OCI-LY7 (cell line): ENCODE results near the gene NAPG. TPM values are rescaled to one million over a fixed set of nuclear protein-coding genes. Genes with fewer than 3 reads are reported as not detected.

Experiments used
- BruUV-seq: library from RNA; stranded (reverse); fragments of 400-500 nt; replicated peaks from 2 replicates; lab custom pipeline; 2021; lab: Mats Ljungman, UMichigan
- CTCF ChIA-PET: fragments of 300-600 bp; sonication (Branson Sonifier 250); formaldehyde crosslinking; loops from one replicate; lab custom pipeline; 2022; ENCODE audit warnings: antibody characterized with exemption; ENCODE audit not compliant: unreplicated experiment; lab: Charles Lee
- POLR2A ChIA-PET: fragments of 300-600 bp; sonication (Branson Sonifier 250); formaldehyde crosslinking; loops from one replicate; lab custom pipeline; 2022; ENCODE audit warnings: antibody characterized with exemption; lab: Charles Lee
- DNase-seq: peaks from one replicate; pipeline ENCODE4 v3.0.0-alpha.2; 2015; ENCODE audit warnings: low spot score
- H2AFZ ChIP-seq: fragments of 200-600 bp; sonication (generic), shearing (Covaris generic); 2 replicates; pipeline ENCODE4 v1.6.1; 2014; ENCODE audit warnings: mild to moderate bottlenecking, antibody characterized with exemption, low read length, moderate library complexity
- H3K27ac ChIP-seq: fragments of 200-600 bp; sonication (generic); 2 replicates; pipeline ENCODE4 v1.5.1; 2014; ENCODE audit warnings: mixed run types, low read depth, mild to moderate bottlenecking, moderate library complexity, low read length, inconsistent platforms; ENCODE audit not compliant: poor library complexity, severe bottlenecking
- H3K36me3 ChIP-seq: fragments of 200-600 bp; sonication (generic); 2 replicates; pipeline ENCODE4 v1.6.1; 2014; ENCODE audit warnings: mild to moderate bottlenecking, antibody characterized with exemption, low read length, moderate library complexity, mixed read lengths; ENCODE audit not compliant: insufficient read depth
- H3K4me1 ChIP-seq: fragments of 200-600 bp; sonication (generic); 2 replicates; pipeline ENCODE4 v1.5.1; 2014; ENCODE audit warnings: mild to moderate bottlenecking, low read length; ENCODE audit not compliant: insufficient read depth, poor library complexity, severe bottlenecking
- H3K4me2 ChIP-seq: fragments of 200-600 bp; sonication (generic); 2 replicates; pipeline ENCODE4 v1.6.1; 2014; ENCODE audit warnings: mild to moderate bottlenecking, low read length
- H3K4me3 ChIP-seq: fragments of 200-600 bp; sonication (generic); 2 replicates; pipeline ENCODE4 v1.5.1; 2014; ENCODE audit warnings: mild to moderate bottlenecking, low read depth, low read length; ENCODE audit not compliant: poor library complexity, severe bottlenecking
- H3K79me2 ChIP-seq: fragments of 200-600 bp; sonication (generic); 2 replicates; pipeline ENCODE4 v1.6.1; 2016; ENCODE audit warnings: low read depth, mild to moderate bottlenecking, low read length, moderate library complexity, mixed read lengths; ENCODE audit not compliant: insufficient read depth
- H3K9me2 ChIP-seq: fragments of 200-600 bp; sonication (generic); 2 replicates; pipeline ENCODE4 v1.6.1; 2016; ENCODE audit warnings: mild to moderate bottlenecking, low read length, mixed read lengths; ENCODE audit not compliant: insufficient read depth
- H3K9me3 ChIP-seq: fragments of 200-600 bp; sonication (generic); 2 replicates; pipeline ENCODE4 v1.6.1; 2014; ENCODE audit warnings: mild to moderate bottlenecking, mixed run types, low read length, mixed read lengths
- H4K20me1 ChIP-seq: fragments of 200-600 bp; sonication (generic); 2 replicates; pipeline ENCODE4 v1.6.1; 2014; ENCODE audit warnings: mild to moderate bottlenecking, antibody characterized with exemption, low read length, moderate library complexity, mixed read lengths; ENCODE audit not compliant: insufficient read depth
- EZH2phosphoT487 ChIP-seq: fragments of 200-600 bp; sonication (generic); IDR thresholded peaks from 2 replicates; pipeline ENCODE4 v1.6.1; 2018; ENCODE audit warnings: low read depth, borderline replicate concordance, mild to moderate bottlenecking, mixed run types, antibody characterized with exemption, low read length, moderate library complexity, mixed read lengths
- intact Hi-C: fragments of 100-400 bp; cut with micrococcal nuclease; formaldehyde crosslinking; loops from one replicate; pipeline ENCODE4 v1.10.0; 2022; ENCODE audit not compliant: unreplicated experiment
- total RNA-seq, 2 experiments: library from RNA; depleted of rRNA in 1 of 2; stranded (reverse); fragments of >200 nt in 1 of 2; shearing (Covaris generic) in 1 of 2; gene quantifications; 2 replicates each; pipeline ENCODE4 v1.2.3, GENCODE V29; 2014 to 2022
- TF ChIP-seq, protein P1 (sequence below): fragments of 200-600 bp; sonication (generic); conservative IDR thresholded peaks from 2 replicates; pipeline ENCODE4 v1.5.1; 2014; ENCODE audit warnings: mild to moderate bottlenecking, antibody characterized with exemption, low read length, moderate library complexity, mixed read lengths

NAPG gene
- total RNA-seq, 2 experiments from 2014 or later, result 34.6 to 52.3 TPM

- Histone ChIP-seq H3K27ac (no peak overlapping the region), H3K4me3 (no peak overlapping the region), H3K4me2 (peak overlapping the region; percentile 54; the same call in 1 of the 2 replicates), H3K79me2 (no peaks in the 10 kb centered on the region), H3K36me3 (peaks cover 32% of the 10 kb centered on the region), H3K4me1 (peaks cover 11% of the 10 kb centered on the region), H4K20me1 (no peaks in the 10 kb centered on the region), H3K9me3 (no peaks in the 10 kb centered on the region), H3K9me2 (no peaks in the 10 kb centered on the region), H2AFZ (no peak overlapping the region)
- TF ChIP-seq, protein P1, sequence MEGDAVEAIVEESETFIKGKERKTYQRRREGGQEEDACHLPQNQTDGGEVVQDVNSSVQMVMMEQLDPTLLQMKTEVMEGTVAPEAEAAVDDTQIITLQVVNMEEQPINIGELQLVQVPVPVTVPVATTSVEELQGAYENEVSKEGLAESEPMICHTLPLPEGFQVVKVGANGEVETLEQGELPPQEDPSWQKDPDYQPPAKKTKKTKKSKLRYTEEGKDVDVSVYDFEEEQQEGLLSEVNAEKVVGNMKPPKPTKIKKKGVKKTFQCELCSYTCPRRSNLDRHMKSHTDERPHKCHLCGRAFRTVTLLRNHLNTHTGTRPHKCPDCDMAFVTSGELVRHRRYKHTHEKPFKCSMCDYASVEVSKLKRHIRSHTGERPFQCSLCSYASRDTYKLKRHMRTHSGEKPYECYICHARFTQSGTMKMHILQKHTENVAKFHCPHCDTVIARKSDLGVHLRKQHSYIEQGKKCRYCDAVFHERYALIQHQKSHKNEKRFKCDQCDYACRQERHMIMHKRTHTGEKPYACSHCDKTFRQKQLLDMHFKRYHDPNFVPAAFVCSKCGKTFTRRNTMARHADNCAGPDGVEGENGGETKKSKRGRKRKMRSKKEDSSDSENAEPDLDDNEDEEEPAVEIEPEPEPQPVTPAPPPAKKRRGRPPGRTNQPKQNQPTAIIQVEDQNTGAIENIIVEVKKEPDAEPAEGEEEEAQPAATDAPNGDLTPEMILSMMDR, result no peak
- no peak for TF ChIP-seq EZH2phosphoT487
- no TSS peak for BruUV-seq
- intact Hi-C loops, result loop anchor here (5.0 to 10.0 kb wide), 4 partner anchors 122 to 592 kb away; no protein-coding TSS in a partner anchor
- DNase-seq, result peak; percentile 38
- ChIA-PET POLR2A (interaction anchor here (1.0 to 1.3 kb wide), 3 partner anchors 38 to 63 kb away, joined by 3 read pairs; no protein-coding TSS in a partner anchor), CTCF (interaction anchor here (0.5 to 0.6 kb wide), 2 partner anchors 196 to 715 kb away, joined by 3 to 29 read pairs; no protein-coding TSS in a partner anchor)
Observed at GRCh38 chr18:10559553-10560451, 34.0 kb downstream of the NAPG start.

DNA sequence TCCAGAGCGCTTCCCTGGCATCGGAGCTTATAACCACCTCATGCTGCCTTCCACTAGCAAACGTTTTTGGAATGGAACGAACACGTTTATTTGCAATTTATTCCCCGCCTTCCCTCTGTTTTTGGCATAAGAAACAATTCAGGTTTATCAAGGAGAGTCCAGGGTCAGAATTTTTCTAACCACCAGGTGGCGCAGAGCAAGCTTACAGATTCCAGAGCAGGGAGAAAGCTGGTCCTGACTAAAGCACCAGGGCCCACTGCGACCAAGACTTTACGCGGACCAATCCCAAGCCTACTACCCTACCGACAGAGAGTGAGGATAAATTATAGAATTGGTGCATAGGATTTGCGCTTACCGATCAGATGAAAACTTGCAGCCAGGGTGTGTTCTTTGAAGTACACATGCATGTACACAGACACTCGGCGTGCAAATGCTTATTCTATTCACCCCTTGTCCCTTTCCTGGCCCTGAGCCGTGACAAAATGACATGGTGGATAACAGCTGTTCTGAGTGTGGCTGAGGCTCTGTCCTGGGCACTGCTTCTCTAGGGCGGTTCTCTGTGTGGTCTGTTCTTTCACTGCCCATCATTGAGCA is 34.7 kb downstream of the NAPG start:
- Histone ChIP-seq H2AFZ (no peak overlapping the region), H3K36me3 (peaks cover 24% of the 10 kb centered on the region), H3K9me3 (no peaks in the 10 kb centered on the region), H3K9me2 (no peaks in the 10 kb centered on the region), H3K4me1 (peaks cover 11% of the 10 kb centered on the region), H3K27ac (no peak overlapping the region), H4K20me1 (no peaks in the 10 kb centered on the region), H3K4me3 (no peak overlapping the region), H3K79me2 (no peaks in the 10 kb centered on the region), H3K4me2 (peak overlapping the region; percentile 54; the same call in 1 of the 2 replicates)
- peak; percentile 74 for DNase-seq
- CTCF ChIA-PET, result interaction anchor here (0.5 to 0.7 kb wide), 2 partner anchors 196 to 528 kb away, joined by 3 to 29 read pairs; no protein-coding TSS in a partner anchor
- intact Hi-C loops, result loop anchor here (5.0 to 10.0 kb wide), 4 partner anchors 122 to 592 kb away; no protein-coding TSS in a partner anchor
- no TSS peak for BruUV-seq
- POLR2A ChIA-PET, result interaction anchor here (0.7 to 1.3 kb wide), 3 partner anchors 37 to 512 kb away, joined by 3 to 4 read pairs (median 3); no protein-coding TSS in a partner anchor
- TF ChIP-seq, protein P1, result peak; percentile 92
- no peak for TF ChIP-seq EZH2phosphoT487
